K562 (cell line): Measurements from ENCODE around the gene KCNH2. TPM values are rescaled to one million over a fixed set of nuclear protein-coding genes. Genes with fewer than 3 reads are reported as not detected.

ENCODE experiments used
- BMI1 ChIP-seq: fragments of 150-350 bp; IDR thresholded peaks from 2 replicates; pipeline ENCODE4 v1.6.1; 2014; ENCODE audit warnings: low read length
- CBX3 ChIP-seq, 2 experiments: IDR thresholded peaks; 1 replicate in 1 of 2; 2 replicates in 1 of 2; pipeline ENCODE4 v1.6.1; 2012; ENCODE audit warnings: inconsistent platforms in 2 of 2, low read length in 2 of 2, borderline replicate concordance in 1 of 2, control low read depth in 1 of 2
- EP300 ChIP-seq: IDR thresholded peaks from 2 replicates; pipeline ENCODE4 v1.6.1; 2012; ENCODE audit warnings: low read length, improper control_type of control experiment
- GATA2 ChIP-seq: sonication (generic); formaldehyde crosslinking; IDR thresholded peaks from 2 replicates; pipeline ENCODE4 v1.4.0; 2020; ENCODE audit warnings: mild to moderate bottlenecking, missing genetic modification reagents
- IRF2 ChIP-seq: sonication (generic); formaldehyde crosslinking; IDR thresholded peaks from 2 replicates; pipeline ENCODE4 v1.8.1; 2022; ENCODE audit warnings: mild to moderate bottlenecking, missing genetic modification reagents
- KDM1A ChIP-seq, 2 experiments: fragments of 450-650 bp; IDR thresholded peaks; 2 replicates each; pipeline ENCODE4 v1.6.1; 2016; ENCODE audit warnings: mild to moderate bottlenecking in 2 of 2
- L3MBTL2 ChIP-seq: fragments of 450-650 bp; IDR thresholded peaks from 2 replicates; pipeline ENCODE4 v1.6.1; 2016; ENCODE audit warnings: mild to moderate bottlenecking, moderate library complexity
- NFATC3 ChIP-seq: fragments of 450-650 bp; IDR thresholded peaks from 2 replicates; pipeline ENCODE4 v1.6.1; 2017; ENCODE audit warnings: mild to moderate bottlenecking
- NFIC ChIP-seq: fragments of 450-650 bp; IDR thresholded peaks from 2 replicates; pipeline ENCODE4 v1.6.1; 2017; ENCODE audit warnings: mild to moderate bottlenecking, inconsistent platforms
- NR1H2 ChIP-seq: sonication (generic); formaldehyde crosslinking; IDR thresholded peaks from 2 replicates; pipeline ENCODE4 v1.4.0; 2020; ENCODE audit warnings: mild to moderate bottlenecking, missing genetic modification reagents
- NR3C1 ChIP-seq: sonication (generic); formaldehyde crosslinking; IDR thresholded peaks from 2 replicates; pipeline ENCODE4 v1.8.1; 2022; ENCODE audit warnings: missing genetic modification reagents
- POLR2G ChIP-seq: fragments of 200-400 bp; formaldehyde crosslinking; IDR thresholded peaks from 2 replicates; pipeline ENCODE4 v1.6.1; 2017; ENCODE audit warnings: low read depth, mild to moderate bottlenecking, antibody characterized with exemption, low read length, moderate library complexity
- RAD51 ChIP-seq: fragments of 450-650 bp; IDR thresholded peaks from 2 replicates; pipeline ENCODE4 v1.7.1; 2016; ENCODE audit warnings: low read depth, mild to moderate bottlenecking, borderline replicate concordance
- SP1 ChIP-seq: sonication (generic); formaldehyde crosslinking; IDR thresholded peaks from 2 replicates; pipeline ENCODE4 v1.8.1; 2022; ENCODE audit warnings: mild to moderate bottlenecking, missing genetic modification reagents
- SRSF1 ChIP-seq: fragments of 200-400 bp; formaldehyde crosslinking; IDR thresholded peaks from 2 replicates; pipeline ENCODE4 v1.6.1; 2017; ENCODE audit warnings: mild to moderate bottlenecking, low read depth, low read length, moderate library complexity
- SRSF9 ChIP-seq: fragments of 200-400 bp; formaldehyde crosslinking; IDR thresholded peaks from 2 replicates; pipeline ENCODE4 v1.6.1; 2017; ENCODE audit warnings: low read depth, low read length, borderline replicate concordance
- ZC3H4 ChIP-seq: sonication (generic); formaldehyde crosslinking; IDR thresholded peaks from 2 replicates; pipeline ENCODE4 v1.9.0; 2021; ENCODE audit warnings: missing genetic modification reagents, borderline replicate concordance
- ZNF253 ChIP-seq: fragments of 250-450 bp; sonication (Bioruptor Pico); conservative IDR thresholded peaks from 2 replicates; pipeline ENCODE4 v1.6.1; 2021; ENCODE audit warnings: mild to moderate bottlenecking
- ZNF274 ChIP-seq: IDR thresholded peaks from 2 replicates; pipeline ENCODE4 v1.6.1; 2011; ENCODE audit warnings: low read depth, mild to moderate bottlenecking, low read length, moderate library complexity, borderline replicate concordance
- ZNF583 ChIP-seq: fragments of 250-450 bp; sonication (Bioruptor Pico); IDR thresholded peaks from 2 replicates; pipeline ENCODE4 v1.4.0; 2020
- ZNF586 ChIP-seq: fragments of 450-650 bp; formaldehyde crosslinking; conservative IDR thresholded peaks from 2 replicates; pipeline ENCODE4 v1.4.0; 2020; ENCODE audit warnings: mild to moderate bottlenecking, moderate library complexity
- ZNF778 ChIP-seq: fragments of 450-650 bp; formaldehyde crosslinking; IDR thresholded peaks from 2 replicates; pipeline ENCODE4 v1.4.0; 2020; ENCODE audit warnings: mild to moderate bottlenecking, moderate library complexity
- polyA plus RNA-seq, 8 experiments: library from polyadenylated mRNA; depleted of rRNA in 4 of 8; stranded (reverse) in 5 of 8; unstranded in 3 of 8; fragments of >200 nt; fragmentation: Nextera tagmentation in 2 of 8; fragmentation: Illumina TruSeq in 1 of 8; extraction: Ambion mirVana in 2 of 8; extraction: Trizol in 1 of 8; gene quantifications; 2 replicates each; pipeline versions ENCODE4 v1.2.1 to v1.2.3, GENCODE V29; 2011 to 2014; ENCODE audit warnings: inconsistent platforms in 1 of 8, missing spikeins in 1 of 8
- total RNA-seq, 7 experiments: library from RNA; depleted of rRNA in 6 of 7; stranded (reverse); fragments of >200 nt in 6 of 7; fragmentation: Illumina TruSeq in 2 of 7; extraction: Trizol in 2 of 7; gene quantifications; 2 replicates each; pipeline versions ENCODE4 v1.2.1 to v1.2.3, GENCODE V29; 2011 to 2021; ENCODE audit warnings: low replicate concordance in 1 of 7
- TF ChIP-seq, protein P1 (sequence below): IDR thresholded peaks from 2 replicates; pipeline ENCODE4 v1.6.1; 2011; ENCODE audit not compliant: insufficient read length; ENCODE audit errors: extremely low read depth
- TF ChIP-seq, protein P2 (sequence below), 2 experiments: IDR thresholded peaks; 2 replicates each; pipeline ENCODE4 v1.6.1; 2011; ENCODE audit warnings: borderline replicate concordance in 1 of 2, control low read depth in 1 of 2, low read depth in 1 of 2, low read length in 1 of 2, mild to moderate bottlenecking in 1 of 2, mixed read lengths in 1 of 2, moderate library complexity in 1 of 2; ENCODE audit not compliant: insufficient read depth in 1 of 2, insufficient read length in 1 of 2, poor library complexity in 1 of 2, severe bottlenecking in 1 of 2; ENCODE audit errors: extremely low read depth in 1 of 2
- TF ChIP-seq, protein P3 (sequence below): fragments of 450-650 bp; IDR thresholded peaks from 2 replicates; pipeline ENCODE4 v1.6.1; 2014; ENCODE audit warnings: low read depth, mild to moderate bottlenecking, moderate library complexity, borderline replicate concordance
- TF ChIP-seq, protein P4 (sequence below): sonication (generic); formaldehyde crosslinking; IDR thresholded peaks from 2 replicates; pipeline ENCODE4 v1.8.0; 2022; ENCODE audit warnings: mild to moderate bottlenecking, missing genetic modification reagents

The KCNH2 gene
- total and polyA plus RNA-seq, 9 of the 15 experiments (the other 6 are each of a cell fraction or from before 2014, with no cell fraction given): 18.1 to 368 (median 218) TPM

DNA sequence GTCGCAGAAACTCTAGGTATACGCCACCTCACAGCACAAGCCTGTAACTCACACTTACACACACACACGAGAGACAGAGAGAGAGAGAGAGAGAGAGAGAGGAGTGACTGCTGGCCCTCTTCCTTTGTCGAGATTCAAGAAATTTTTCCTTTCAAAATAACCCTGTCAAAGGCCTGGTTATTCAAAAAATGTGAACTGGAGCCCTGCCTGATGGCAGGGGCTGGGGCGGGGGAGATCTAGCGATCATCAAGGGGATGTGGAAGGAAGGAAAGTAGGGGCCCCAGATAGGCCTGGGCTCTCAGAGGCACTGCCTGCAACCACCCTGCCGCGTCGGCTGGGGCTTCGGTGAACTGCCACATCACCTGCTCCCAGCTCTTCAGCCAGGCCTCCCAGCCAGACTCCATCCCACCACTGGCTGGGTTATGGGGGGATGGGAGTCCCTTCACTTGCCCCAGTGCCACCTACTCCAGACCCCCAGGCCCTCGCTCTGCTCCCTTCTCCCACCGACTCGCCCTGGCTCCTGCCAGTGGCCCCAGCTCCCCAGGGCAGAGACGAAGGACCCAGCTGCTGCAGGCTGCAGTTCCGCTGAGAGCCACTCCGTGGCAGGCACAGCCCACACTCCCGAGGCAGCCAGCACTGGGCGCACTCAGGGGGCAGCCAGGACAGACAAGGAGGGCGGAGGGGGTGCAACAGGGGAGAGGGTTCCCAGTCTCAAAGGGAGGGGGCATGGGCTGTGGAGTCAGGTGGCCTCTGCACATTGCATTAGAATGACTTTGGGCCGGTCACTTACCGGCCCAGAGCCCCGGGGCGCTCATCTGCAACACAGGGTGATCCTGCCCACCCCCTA is 15.3 kb downstream of the KCNH2 start (continued):
- TF ChIP-seq, protein P1, sequence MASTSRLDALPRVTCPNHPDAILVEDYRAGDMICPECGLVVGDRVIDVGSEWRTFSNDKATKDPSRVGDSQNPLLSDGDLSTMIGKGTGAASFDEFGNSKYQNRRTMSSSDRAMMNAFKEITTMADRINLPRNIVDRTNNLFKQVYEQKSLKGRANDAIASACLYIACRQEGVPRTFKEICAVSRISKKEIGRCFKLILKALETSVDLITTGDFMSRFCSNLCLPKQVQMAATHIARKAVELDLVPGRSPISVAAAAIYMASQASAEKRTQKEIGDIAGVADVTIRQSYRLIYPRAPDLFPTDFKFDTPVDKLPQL: no peak
- TF ChIP-seq NR1H2 (CRISPR knock-in tag) (no peak; the same call in 1 of the 2 replicates), ZNF253 (CRISPR knock-in tag) (no peak), NFIC (peak; percentile 22; the same call in 1 of the 2 replicates), ZNF583 (peak; percentile 64; the same call in 1 of the 2 replicates), ZC3H4 (CRISPR knock-in tag) (no peak), ZNF586 (CRISPR knock-in tag) (no peak), NFATC3 (no peak), ZNF778 (CRISPR knock-in tag) (no peak), POLR2G (peak; percentile 75), CBX3 (IDR thresholded peaks at IDR 0.05; ENCODE audit: borderline replicate concordance in 1 of 2, low read length in 2 of 2) (peak in 1 of 2 experiments; percentile 60; a peak in 2 of 3 replicates), ZNF274 (no peak), RAD51 (peak; percentile 23; the same call in 1 of the 2 replicates), EP300 (0 out of 2 replicates have a peak, but pooled peaks have one; percentile 4), NR3C1 (CRISPR knock-in tag) (no peak), IRF2 (CRISPR knock-in tag) (no peak), SP1 (no peak), GATA2 (CRISPR knock-in tag) (no peak), KDM1A (IDR thresholded peaks at IDR 0.05) (no peak), BMI1 (no peak), SRSF1 (no peak), SRSF9 (no peak), L3MBTL2 (peak; percentile 80)
- TF ChIP-seq, protein P2, sequence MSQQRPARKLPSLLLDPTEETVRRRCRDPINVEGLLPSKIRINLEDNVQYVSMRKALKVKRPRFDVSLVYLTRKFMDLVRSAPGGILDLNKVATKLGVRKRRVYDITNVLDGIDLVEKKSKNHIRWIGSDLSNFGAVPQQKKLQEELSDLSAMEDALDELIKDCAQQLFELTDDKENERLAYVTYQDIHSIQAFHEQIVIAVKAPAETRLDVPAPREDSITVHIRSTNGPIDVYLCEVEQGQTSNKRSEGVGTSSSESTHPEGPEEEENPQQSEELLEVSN (IDR thresholded peaks at IDR 0.05; ENCODE audit: borderline replicate concordance in 1 of 2, extremely low read depth in 1 of 2, insufficient read depth in 1 of 2, insufficient read length in 1 of 2, low read depth in 1 of 2, low read length in 1 of 2, poor library complexity in 1 of 2, severe bottlenecking in 1 of 2): peak in 1 of 2 experiments; percentile 43
- TF ChIP-seq, protein P3, sequence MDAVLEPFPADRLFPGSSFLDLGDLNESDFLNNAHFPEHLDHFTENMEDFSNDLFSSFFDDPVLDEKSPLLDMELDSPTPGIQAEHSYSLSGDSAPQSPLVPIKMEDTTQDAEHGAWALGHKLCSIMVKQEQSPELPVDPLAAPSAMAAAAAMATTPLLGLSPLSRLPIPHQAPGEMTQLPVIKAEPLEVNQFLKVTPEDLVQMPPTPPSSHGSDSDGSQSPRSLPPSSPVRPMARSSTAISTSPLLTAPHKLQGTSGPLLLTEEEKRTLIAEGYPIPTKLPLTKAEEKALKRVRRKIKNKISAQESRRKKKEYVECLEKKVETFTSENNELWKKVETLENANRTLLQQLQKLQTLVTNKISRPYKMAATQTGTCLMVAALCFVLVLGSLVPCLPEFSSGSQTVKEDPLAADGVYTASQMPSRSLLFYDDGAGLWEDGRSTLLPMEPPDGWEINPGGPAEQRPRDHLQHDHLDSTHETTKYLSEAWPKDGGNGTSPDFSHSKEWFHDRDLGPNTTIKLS: peak; percentile 87
- TF ChIP-seq, protein P4, sequence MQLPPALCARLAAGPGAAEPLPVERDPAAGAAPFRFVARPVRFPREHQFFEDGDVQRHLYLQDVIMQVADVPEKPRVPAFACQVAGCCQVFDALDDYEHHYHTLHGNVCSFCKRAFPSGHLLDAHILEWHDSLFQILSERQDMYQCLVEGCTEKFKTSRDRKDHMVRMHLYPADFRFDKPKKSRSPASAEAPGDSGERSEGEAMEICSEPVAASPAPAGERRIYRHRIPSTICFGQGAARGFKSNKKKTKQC: no peak
